MCF 10A (cell line): ENCODE measurements around the gene BAHD1. TPM values are rescaled to one million over a fixed set of nuclear protein-coding genes. Genes with fewer than 3 reads are reported as not detected.

ENCODE experiments used
- BruUV-seq: library from RNA; stranded (reverse); fragments of 400-500 nt; replicated peaks from 2 replicates; lab custom pipeline; 2021; lab: Mats Ljungman, UMichigan
- CTCF ChIA-PET: fragments of 300-600 bp; sonication (Branson Sonifier 250); formaldehyde crosslinking; extraction: SDS; loops from one replicate; lab custom pipeline; 2021; ENCODE audit warnings: antibody characterized with exemption, inconsistent platforms; lab: Yijun Ruan, JAX
- POLR2A ChIA-PET: fragments of 300-600, 350-650 bp; sonication (Branson Sonifier 250); formaldehyde crosslinking; extraction: SDS; loops from one replicate; lab custom pipeline; 2020; ENCODE audit warnings: antibody characterized with exemption, inconsistent platforms; lab: Yijun Ruan, JAX
- DNase-seq: peaks from one replicate; pipeline ENCODE4 v3.0.0-alpha.2; 2018; ENCODE audit not compliant: unreplicated experiment
- H3K27ac Mint-ChIP-seq: one replicate; pipeline ENCODE4 v1.8.0; 2022; ENCODE audit warnings: mild to moderate bottlenecking, low read depth, mixed read lengths; ENCODE audit not compliant: unreplicated experiment
- H3K27me3 Mint-ChIP-seq: one replicate; pipeline ENCODE4 v1.8.0; 2022; ENCODE audit warnings: mixed read lengths; ENCODE audit not compliant: insufficient read depth, unreplicated experiment
- H3K36me3 Mint-ChIP-seq: one replicate; pipeline ENCODE4 v1.8.0; 2022; ENCODE audit warnings: mild to moderate bottlenecking, moderate library complexity, mixed read lengths; ENCODE audit not compliant: insufficient read depth, unreplicated experiment
- H3K4me1 Mint-ChIP-seq: one replicate; pipeline ENCODE4 v1.8.0; 2022; ENCODE audit warnings: mixed read lengths; ENCODE audit not compliant: insufficient read depth, unreplicated experiment
- H3K4me3 Mint-ChIP-seq: one replicate; pipeline ENCODE4 v1.8.0; 2022; ENCODE audit warnings: mild to moderate bottlenecking, moderate library complexity, mixed read lengths; ENCODE audit not compliant: unreplicated experiment
- H3K9me3 Mint-ChIP-seq: one replicate; pipeline ENCODE4 v1.8.0; 2022; ENCODE audit warnings: mixed read lengths; ENCODE audit not compliant: unreplicated experiment
- intact Hi-C: fragments of 100-400 bp; cut with micrococcal nuclease; formaldehyde crosslinking; loops from 2 replicates; pipeline ENCODE4 v1.14.1; 2022
- total RNA-seq: library from RNA; stranded (reverse); gene quantifications from 2 replicates; pipeline ENCODE4 v1.2.3, GENCODE V29; 2022
- TF ChIP-seq, protein P1 (sequence below): fragments of 200-600 bp; IDR thresholded peaks from one replicate; pipeline ENCODE4 v1.8.0; 2022; ENCODE audit warnings: antibody characterized with exemption, mild to moderate bottlenecking; ENCODE audit not compliant: unreplicated experiment

The BAHD1 gene
- total RNA-seq, 1 experiment from 2014 or later, result 14.9 TPM

GRCh38 chr15:40456299-40456712 is 15.6 kb downstream of the BAHD1 start:
- H3K27me3 Mint-ChIP-seq, result no peaks in the 10 kb centered on the region
- peaks cover 33% of the 10 kb centered on the region for H3K4me1 Mint-ChIP-seq
- ChIA-PET POLR2A (interaction anchor here (0.6 to 3.7 kb wide), 12 partner anchors 11 to 321 kb away, joined by 3 to 25 read pairs (median 4); partner anchors contain the start of genes BAHD1, CCDC32, CHST14 and RPUSD2), CTCF (interaction anchor here (1.0 to 1.8 kb wide), 4 partner anchors 10 to 167 kb away, joined by 3 to 7 read pairs (median 4); partner anchors contain the start of gene BAHD1)
- no TSS peak for BruUV-seq
- DNase-seq, result peak; percentile 89
- intact Hi-C loops, result loop anchor here (5.0 kb wide), 1 partner anchor 51 kb away; no protein-coding TSS in a partner anchor
- H3K27ac Mint-ChIP-seq, result peak overlapping the region; percentile 41
- TF ChIP-seq, protein P1, sequence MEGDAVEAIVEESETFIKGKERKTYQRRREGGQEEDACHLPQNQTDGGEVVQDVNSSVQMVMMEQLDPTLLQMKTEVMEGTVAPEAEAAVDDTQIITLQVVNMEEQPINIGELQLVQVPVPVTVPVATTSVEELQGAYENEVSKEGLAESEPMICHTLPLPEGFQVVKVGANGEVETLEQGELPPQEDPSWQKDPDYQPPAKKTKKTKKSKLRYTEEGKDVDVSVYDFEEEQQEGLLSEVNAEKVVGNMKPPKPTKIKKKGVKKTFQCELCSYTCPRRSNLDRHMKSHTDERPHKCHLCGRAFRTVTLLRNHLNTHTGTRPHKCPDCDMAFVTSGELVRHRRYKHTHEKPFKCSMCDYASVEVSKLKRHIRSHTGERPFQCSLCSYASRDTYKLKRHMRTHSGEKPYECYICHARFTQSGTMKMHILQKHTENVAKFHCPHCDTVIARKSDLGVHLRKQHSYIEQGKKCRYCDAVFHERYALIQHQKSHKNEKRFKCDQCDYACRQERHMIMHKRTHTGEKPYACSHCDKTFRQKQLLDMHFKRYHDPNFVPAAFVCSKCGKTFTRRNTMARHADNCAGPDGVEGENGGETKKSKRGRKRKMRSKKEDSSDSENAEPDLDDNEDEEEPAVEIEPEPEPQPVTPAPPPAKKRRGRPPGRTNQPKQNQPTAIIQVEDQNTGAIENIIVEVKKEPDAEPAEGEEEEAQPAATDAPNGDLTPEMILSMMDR, result no peak
- H3K4me3 Mint-ChIP-seq, result peak overlapping the region; percentile 32
- no peaks in the 10 kb centered on the region for H3K9me3 Mint-ChIP-seq
- H3K36me3 Mint-ChIP-seq, result peaks cover 7% of the 10 kb centered on the region

DNA sequence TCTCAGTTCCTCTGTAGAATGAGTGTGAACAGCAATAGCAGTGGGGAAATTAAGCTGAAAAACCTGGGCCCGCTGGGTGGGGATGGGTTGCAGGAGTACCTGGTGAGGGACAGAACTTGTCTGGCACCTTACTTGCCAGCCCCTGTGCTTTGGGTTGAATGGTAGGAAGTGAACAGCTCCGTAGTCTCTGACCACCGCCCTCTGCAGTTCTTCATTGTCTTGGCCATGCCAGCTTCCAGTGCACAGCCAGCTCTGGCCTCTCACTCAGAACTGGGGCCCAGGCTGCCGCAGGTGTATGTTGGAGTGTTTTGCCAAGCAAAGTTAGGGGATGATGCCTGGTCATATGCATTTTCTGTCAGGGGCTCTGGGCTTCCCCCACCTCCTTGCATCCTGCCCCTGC is 16.0 kb downstream of the BAHD1 start:
- peak overlapping the region; percentile 41 for H3K27ac Mint-ChIP-seq
- intact Hi-C loops, result loop anchor here (5.0 kb wide), 1 partner anchor 51 kb away; no protein-coding TSS in a partner anchor
- TF ChIP-seq, protein P1, result no peak
- POLR2A ChIA-PET, result interaction anchor here (0.7 to 3.7 kb wide), 10 partner anchors 11 to 320 kb away, joined by 3 to 25 read pairs (median 4); partner anchors contain the start of genes BAHD1, CCDC32, CHST14 and RPUSD2
- H3K9me3 Mint-ChIP-seq, result no peaks in the 10 kb centered on the region
- no peak for DNase-seq
- CTCF ChIA-PET, result interaction anchor here (0.5 to 1.8 kb wide), 5 partner anchors 9 to 435 kb away, joined by 3 to 7 read pairs (median 4); partner anchors contain the start of gene BAHD1
- BruUV-seq, result no TSS peak
- peaks cover 10% of the 10 kb centered on the region for H3K36me3 Mint-ChIP-seq
- peaks cover 33% of the 10 kb centered on the region for H3K4me1 Mint-ChIP-seq
- H3K4me3 Mint-ChIP-seq, result no peak overlapping the region
- H3K27me3 Mint-ChIP-seq, result no peaks in the 10 kb centered on the region

GRCh38 chr15:40458495-40459371 is 18.0 kb downstream of the BAHD1 start:
- no peak overlapping the region for H3K4me3 Mint-ChIP-seq
- intact Hi-C loops, result loop anchor here (5.0 kb wide), 1 partner anchor 49 kb away; no protein-coding TSS in a partner anchor
- ChIA-PET CTCF (interaction anchor here (1.0 kb wide), 1 partner anchor 13 kb away, joined by 4 read pairs; no protein-coding TSS in a partner anchor), POLR2A (interaction anchor here (1.1 kb wide), 1 partner anchor 19 kb away, joined by 4 read pairs; no protein-coding TSS in a partner anchor)
- peaks cover 15% of the 10 kb centered on the region for H3K36me3 Mint-ChIP-seq
- no peak for DNase-seq
- TF ChIP-seq, protein P1, result no peak
- peaks cover 31% of the 10 kb centered on the region for H3K4me1 Mint-ChIP-seq
- no peak overlapping the region for H3K27ac Mint-ChIP-seq
- no peaks in the 10 kb centered on the region for H3K27me3 Mint-ChIP-seq
- no peaks in the 10 kb centered on the region for H3K9me3 Mint-ChIP-seq
- TSS peak; percentile 30 for BruUV-seq
